Activated T-cell treated with anti-CD3 and anti-CD28 coated beads for 1 hour (primary cell): ENCODE measurements around the gene PHF24.

Source experiments
- DNase-seq: peaks from one replicate; pipeline ENCODE4 v3.0.0-alpha.2; 2020; ENCODE audit warnings: low read depth

Gene PHF24

GRCh38 chr9:34983209-34983608 is 25.1 kb downstream of the PHF24 start:
- no peak for DNase-seq

GRCh38 chr9:34984049-34984448 is 26.0 kb downstream of the PHF24 start:
- no peak for DNase-seq

- DNase-seq = peak; percentile 41
Measured at GRCh38 chr9:34985311-34985899, 27.3 kb downstream of the PHF24 start.

- DNase-seq = peak; percentile 20
Measured at GRCh38 chr9:34986540-34987047, 28.5 kb downstream of the PHF24 start.

GRCh38 chr9:34987160-34987901 is 29.2 kb downstream of the PHF24 start:
- no peak for DNase-seq

GRCh38 chr9:34988218-34989002 is 30.3 kb downstream of the PHF24 start:
- DNase-seq = no peak

GRCh38 chr9:34989003-34989945 is 31.2 kb downstream of the PHF24 start, which contains the start of gene DNAJB5:
DNAJB5 (plus strand) TSS chr9:34989745; CDS start chr9:34990631, 886 bp downstream.
- peak; percentile 92 for DNase-seq

- peak; percentile 21 for DNase-seq
Measured at GRCh38 chr9:34989946-34990635, 32.0 kb downstream of the PHF24 start.

GRCh38 chr9:34990908-34991606 is 33.0 kb downstream of the PHF24 start:
- DNase-seq = no peak

GRCh38 chr9:34991607-34992375 is 33.7 kb downstream of the PHF24 start:
- DNase-seq = no peak

GRCh38 chr9:34992376-34992951 is 34.4 kb downstream of the PHF24 start:
- DNase-seq = peak; percentile 15

- no peak for DNase-seq
Measured at GRCh38 chr9:34993502-34994259, 35.6 kb downstream of the PHF24 start.

- no peak for DNase-seq
Measured at GRCh38 chr9:34994260-34994899, 36.3 kb downstream of the PHF24 start.

GRCh38 chr9:34994900-34995669 is 37.0 kb downstream of the PHF24 start:
- DNase-seq = no peak

GRCh38 chr9:34995670-34996060 is 37.6 kb downstream of the PHF24 start:
- DNase-seq = no peak

- no peak for DNase-seq
Measured at GRCh38 chr9:34996181-34996904, 38.3 kb downstream of the PHF24 start.
